ENCODE data around the gene ZBTB34. TPM values are rescaled to one million over a fixed set of nuclear protein-coding genes. Genes with fewer than 3 reads are reported as not detected.

Gene ZBTB34
- total RNA-seq, 1 experiment from 2014 or later = 1.6 TPM

DNA sequence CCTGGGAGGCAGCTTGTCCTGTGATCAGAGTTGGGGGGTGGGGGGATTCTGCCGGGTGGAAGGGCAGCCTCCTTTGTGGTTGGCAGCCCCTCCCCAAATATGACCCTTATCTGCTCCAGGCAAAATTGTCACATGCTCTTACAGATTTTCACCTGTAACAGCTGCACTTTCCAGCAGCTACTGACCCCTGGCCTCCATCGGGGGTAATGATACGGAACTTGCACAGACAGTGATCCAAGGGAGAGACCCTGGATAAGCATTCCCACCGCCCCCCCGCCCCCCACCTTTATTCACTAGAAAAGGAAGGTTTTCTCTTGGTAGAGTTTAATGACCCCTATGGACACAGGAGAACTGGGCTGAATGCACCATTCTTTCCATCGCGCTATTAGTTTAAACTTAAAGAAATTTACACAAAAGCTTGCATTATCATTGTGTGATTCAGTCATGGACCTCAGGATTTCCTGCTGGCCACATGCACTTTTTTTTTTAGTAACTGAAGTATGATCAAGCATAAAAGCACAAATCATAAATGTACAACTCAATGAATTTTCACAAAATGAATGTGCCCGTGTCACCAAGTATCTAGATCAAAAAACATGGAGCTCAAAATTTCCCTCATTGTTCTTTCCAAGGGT, 10.7 kb upstream of the ZBTB34 start:
- DNase-seq (no peak), ATAC-seq (no peak)
- no peak overlapping the region for H3K9ac ChIP-seq (ENCODE audit: low read length)

DNA sequence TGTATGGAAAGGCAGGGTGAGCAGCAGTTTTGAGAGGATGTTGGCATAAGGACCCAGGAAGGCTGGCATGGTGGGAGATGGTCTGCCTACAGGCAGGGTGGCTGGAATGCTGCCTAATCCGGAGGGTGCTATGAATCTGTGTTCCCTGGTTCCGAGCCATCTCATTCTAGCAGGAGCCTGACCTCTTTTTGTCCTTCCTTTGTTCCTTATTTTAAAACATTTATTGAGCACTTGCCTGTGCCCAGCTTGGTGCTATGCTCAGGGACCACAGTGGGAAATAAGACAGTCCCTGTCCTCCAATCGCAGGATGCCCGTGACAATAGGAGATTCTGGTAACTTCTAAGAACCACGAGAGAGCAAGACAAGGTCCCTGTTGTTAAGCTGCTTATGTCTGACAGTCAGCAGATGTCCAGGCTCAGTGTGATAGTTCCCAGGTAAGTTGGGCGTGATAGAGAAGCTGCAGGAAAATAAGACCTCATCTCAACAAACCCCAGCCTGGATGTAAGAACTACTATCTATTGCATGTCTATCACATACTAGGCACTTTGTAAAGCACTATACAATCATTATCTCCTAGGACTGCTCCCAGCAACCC, 9.1 kb upstream of the ZBTB34 start:
- no peaks in the 10 kb centered on the region for H3K27me3 ChIP-seq (ENCODE audit: low read length)
- TF ChIP-seq EZH2phosphoT487 (IDR thresholded peaks at IDR 0.05; ENCODE audit: borderline replicate concordance, low read length) (no peak), EZH2 (IDR thresholded peaks at IDR 0.05; ENCODE audit: low read length, unreplicated experiment) (no peak)
- TF ChIP-seq, protein P1, sequence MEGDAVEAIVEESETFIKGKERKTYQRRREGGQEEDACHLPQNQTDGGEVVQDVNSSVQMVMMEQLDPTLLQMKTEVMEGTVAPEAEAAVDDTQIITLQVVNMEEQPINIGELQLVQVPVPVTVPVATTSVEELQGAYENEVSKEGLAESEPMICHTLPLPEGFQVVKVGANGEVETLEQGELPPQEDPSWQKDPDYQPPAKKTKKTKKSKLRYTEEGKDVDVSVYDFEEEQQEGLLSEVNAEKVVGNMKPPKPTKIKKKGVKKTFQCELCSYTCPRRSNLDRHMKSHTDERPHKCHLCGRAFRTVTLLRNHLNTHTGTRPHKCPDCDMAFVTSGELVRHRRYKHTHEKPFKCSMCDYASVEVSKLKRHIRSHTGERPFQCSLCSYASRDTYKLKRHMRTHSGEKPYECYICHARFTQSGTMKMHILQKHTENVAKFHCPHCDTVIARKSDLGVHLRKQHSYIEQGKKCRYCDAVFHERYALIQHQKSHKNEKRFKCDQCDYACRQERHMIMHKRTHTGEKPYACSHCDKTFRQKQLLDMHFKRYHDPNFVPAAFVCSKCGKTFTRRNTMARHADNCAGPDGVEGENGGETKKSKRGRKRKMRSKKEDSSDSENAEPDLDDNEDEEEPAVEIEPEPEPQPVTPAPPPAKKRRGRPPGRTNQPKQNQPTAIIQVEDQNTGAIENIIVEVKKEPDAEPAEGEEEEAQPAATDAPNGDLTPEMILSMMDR (conservative IDR thresholded peaks at IDR 0.05; ENCODE audit: low read depth, low read length) = no peak
- no peaks in the 10 kb centered on the region for H4K20me1 ChIP-seq (ENCODE audit: low read length)
- H3K79me2 ChIP-seq (ENCODE audit: low read length) = no peaks in the 10 kb centered on the region
- no peak overlapping the region for H3K4me2 ChIP-seq (ENCODE audit: low read length)
- no peak overlapping the region for H2AFZ ChIP-seq (ENCODE audit: low read length)
- H3K4me3 ChIP-seq (ENCODE audit: low read length) = no peak overlapping the region
- no peak overlapping the region for H3K9ac ChIP-seq (ENCODE audit: low read length)
- DNase-seq (no peak), ATAC-seq (no peak)
- no peaks in the 10 kb centered on the region for H3K36me3 ChIP-seq (ENCODE audit: low read depth, low read length)
- no peak overlapping the region for H3K27ac ChIP-seq (ENCODE audit: low read length)
- H3K9me2 ChIP-seq (replicated peaks; ENCODE audit: low read length) = no peaks in the 10 kb centered on the region
- no TSS peak for BruUV-seq (replicated peaks)
- no peaks in the 10 kb centered on the region for H3K4me1 ChIP-seq (ENCODE audit: insufficient read depth, low read length)
- no peaks in the 10 kb centered on the region for H3F3A ChIP-seq (ENCODE audit: low read length, unreplicated experiment)
- intact Hi-C loops (cut with micrococcal nuclease) = no loop called here
- H3K9me3 ChIP-seq (ENCODE audit: low read length) = no peaks in the 10 kb centered on the region
- POLR2A ChIA-PET (ENCODE audit: unreplicated experiment) = no interaction called here
- CTCF ChIA-PET = no interaction called here

More for the DNA sequence above, 10.7 kb upstream of the ZBTB34 start:
- no peaks in the 10 kb centered on the region for H3K9me2 ChIP-seq (replicated peaks; ENCODE audit: low read length)
- H3K4me3 ChIP-seq (ENCODE audit: low read length) = no peak overlapping the region
- no peak overlapping the region for H2AFZ ChIP-seq (ENCODE audit: low read length)
- H3K27me3 ChIP-seq (ENCODE audit: low read length) = no peaks in the 10 kb centered on the region
- H3K36me3 ChIP-seq (ENCODE audit: low read depth, low read length) = no peaks in the 10 kb centered on the region
- BruUV-seq (replicated peaks) = no TSS peak
- H3K27ac ChIP-seq (ENCODE audit: low read length) = no peak overlapping the region
- no peaks in the 10 kb centered on the region for H4K20me1 ChIP-seq (ENCODE audit: low read length)
- H3K79me2 ChIP-seq (ENCODE audit: low read length) = no peaks in the 10 kb centered on the region
- CTCF ChIA-PET = no interaction called here
- POLR2A ChIA-PET (ENCODE audit: unreplicated experiment) = no interaction called here
- TF ChIP-seq, protein P1 (conservative IDR thresholded peaks at IDR 0.05; ENCODE audit: low read depth, low read length) = no peak
- no peak for TF ChIP-seq EZH2 (IDR thresholded peaks at IDR 0.05; ENCODE audit: low read length, unreplicated experiment)
- no peak for TF ChIP-seq EZH2phosphoT487 (IDR thresholded peaks at IDR 0.05; ENCODE audit: borderline replicate concordance, low read length)
- H3F3A ChIP-seq (ENCODE audit: low read length, unreplicated experiment) = no peaks in the 10 kb centered on the region
- H3K9me3 ChIP-seq (ENCODE audit: low read length) = no peaks in the 10 kb centered on the region
- intact Hi-C loops (cut with micrococcal nuclease) = no loop called here
- H3K4me1 ChIP-seq (ENCODE audit: insufficient read depth, low read length) = no peaks in the 10 kb centered on the region
- H3K4me2 ChIP-seq (ENCODE audit: low read length) = no peak overlapping the region

DNA sequence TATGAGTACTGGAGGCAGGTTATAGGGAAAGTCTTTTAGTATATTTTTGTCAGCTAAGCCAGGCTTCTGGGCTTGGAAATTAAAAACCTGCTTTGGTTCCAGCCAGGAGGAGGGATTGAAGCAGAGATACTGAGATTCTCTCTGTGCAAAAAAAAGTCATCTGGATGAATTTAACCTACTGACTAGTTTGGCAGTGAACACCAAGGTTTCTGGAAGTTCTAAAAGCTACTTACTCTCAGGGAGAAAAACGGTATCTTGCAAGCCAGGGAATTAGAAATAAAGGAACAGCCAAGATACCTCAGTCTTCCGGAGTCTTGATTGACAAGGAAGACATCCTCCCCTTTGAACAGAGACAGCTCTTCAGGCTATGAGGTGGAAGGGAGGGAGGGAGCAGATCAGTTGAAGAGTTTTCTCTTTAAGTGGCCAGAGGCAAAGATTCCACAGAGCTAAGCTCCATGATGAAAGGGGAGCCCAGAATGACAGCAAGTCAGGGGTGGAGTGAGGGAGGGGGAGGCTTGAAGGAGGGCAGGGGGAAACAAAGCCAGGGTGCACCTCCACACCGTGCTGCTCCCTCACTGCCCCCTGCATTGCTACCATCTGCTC, 8.3 kb upstream of the ZBTB34 start:
- POLR2A ChIA-PET (ENCODE audit: unreplicated experiment) = no interaction called here
- ATAC-seq = no peak

More for the DNA sequence above, 8.3 kb upstream of the ZBTB34 start:
- H3K27me3 ChIP-seq (ENCODE audit: low read length) = no peaks in the 10 kb centered on the region
- CTCF ChIA-PET = interaction anchor here (0.6 kb wide), 1 partner anchor 30 kb away, joined by 3 read pairs; no protein-coding TSS in a partner anchor
- no peak overlapping the region for H3K9ac ChIP-seq (ENCODE audit: low read length)
- H2AFZ ChIP-seq (ENCODE audit: low read length) = no peak overlapping the region
- H3K9me3 ChIP-seq (ENCODE audit: low read length) = no peaks in the 10 kb centered on the region
- BruUV-seq (replicated peaks) = no TSS peak
- no peaks in the 10 kb centered on the region for H3K4me1 ChIP-seq (ENCODE audit: insufficient read depth, low read length)
- no peaks in the 10 kb centered on the region for H4K20me1 ChIP-seq (ENCODE audit: low read length)
- no peaks in the 10 kb centered on the region for H3K9me2 ChIP-seq (replicated peaks; ENCODE audit: low read length)
- no peak overlapping the region for H3K4me2 ChIP-seq (ENCODE audit: low read length)
- no peak for TF ChIP-seq EZH2phosphoT487 (IDR thresholded peaks at IDR 0.05; ENCODE audit: borderline replicate concordance, low read length)
- TF ChIP-seq, protein P1 (conservative IDR thresholded peaks at IDR 0.05; ENCODE audit: low read depth, low read length) = no peak
- no peak for TF ChIP-seq EZH2 (IDR thresholded peaks at IDR 0.05; ENCODE audit: low read length, unreplicated experiment)
- no peak for DNase-seq
- no peaks in the 10 kb centered on the region for H3F3A ChIP-seq (ENCODE audit: low read length, unreplicated experiment)
- H3K4me3 ChIP-seq (ENCODE audit: low read length) = no peak overlapping the region
- H3K79me2 ChIP-seq (ENCODE audit: low read length) = no peaks in the 10 kb centered on the region
- no peaks in the 10 kb centered on the region for H3K36me3 ChIP-seq (ENCODE audit: low read depth, low read length)
- intact Hi-C loops (cut with micrococcal nuclease) = no loop called here
- H3K27ac ChIP-seq (ENCODE audit: low read length) = no peak overlapping the region

Data from PC-3 (cell line).